ENCODE measurements around the gene LCAT.
"Not testable (repeated sequence)": the region's sequence is repeated elsewhere in the genome, so short reads cannot be mapped to it uniquely, and the experiment has no call there.

LCAT gene

GRCh38 chr16:67937713-67938112, 6.2 kb downstream of the LCAT start:
- TF ChIP-seq ZNF384 (IDR thresholded peaks at IDR 0.05): peak; percentile 54
- DNase-seq (ENCODE audit: extremely low spot score); POLR2A ChIA-PET: not testable (repeated sequence)
- CTCF ChIA-PET: interaction anchor here (0.7 to 1.0 kb wide), 2 partner anchors 54 to 1018 kb away, joined by 3 to 5 read pairs; no protein-coding TSS in a partner anchor

DNA sequence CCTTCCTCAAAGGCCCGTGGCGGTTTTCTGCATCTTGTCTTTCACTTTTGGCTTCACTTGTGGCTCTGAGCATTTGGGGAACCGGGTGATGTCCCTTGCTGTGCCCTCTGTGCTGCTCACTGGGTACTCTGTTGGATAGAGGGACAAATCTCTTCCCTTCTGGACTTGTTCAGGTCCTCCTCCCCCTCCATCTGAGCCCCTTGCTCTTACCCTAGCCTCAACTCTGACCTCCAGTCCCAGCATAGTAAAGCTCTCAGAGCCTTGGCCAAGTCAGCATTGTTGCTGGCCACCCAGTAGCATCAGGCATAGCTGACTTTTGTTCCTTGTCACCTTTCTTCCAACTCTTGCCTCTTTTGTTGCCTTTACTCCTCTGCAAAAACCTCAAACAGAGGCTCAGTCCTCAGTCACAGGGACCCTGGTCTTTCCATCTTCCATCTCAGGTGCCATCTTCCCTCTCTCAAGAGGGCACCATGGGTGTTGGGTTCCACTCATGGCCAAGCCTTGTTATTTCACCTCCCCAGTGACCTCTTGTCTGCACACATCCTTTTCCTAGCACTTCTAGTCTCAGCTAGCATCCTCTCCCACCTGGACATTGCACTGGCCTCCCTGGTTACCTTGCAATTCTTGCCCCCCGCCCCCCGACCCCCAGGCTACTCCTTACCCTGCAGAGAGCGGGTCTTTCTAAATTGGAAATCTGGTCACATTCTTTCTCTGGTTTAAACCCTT, 6.9 kb downstream of the LCAT start:
- DNase-seq (ENCODE audit: extremely low spot score): no peak
- no peak for TF ChIP-seq ELF4 (IDR thresholded peaks at IDR 0.05)
- no peak for TF ChIP-seq ARNT (IDR thresholded peaks at IDR 0.05)
- no peak for TF ChIP-seq BHLHE40 (IDR thresholded peaks at IDR 0.05; ENCODE audit: borderline replicate concordance)
- no peak for TF ChIP-seq FOXA1 (IDR thresholded peaks at IDR 0.05)
- no peak for TF ChIP-seq SP1 (IDR thresholded peaks at IDR 0.05)
- no peak for TF ChIP-seq CTBP1 (IDR thresholded peaks at IDR 0.05; ENCODE audit: borderline replicate concordance)
- TF ChIP-seq TARDBP (IDR thresholded peaks at IDR 0.05): no peak
- no peak for TF ChIP-seq SUZ12 (IDR thresholded peaks at IDR 0.05)
- POLR2A ChIA-PET: no interaction called here
- CTCF ChIA-PET: interaction anchor here (0.6 kb wide), 1 partner anchor 563 kb away, joined by 3 read pairs; no protein-coding TSS in a partner anchor

DNA sequence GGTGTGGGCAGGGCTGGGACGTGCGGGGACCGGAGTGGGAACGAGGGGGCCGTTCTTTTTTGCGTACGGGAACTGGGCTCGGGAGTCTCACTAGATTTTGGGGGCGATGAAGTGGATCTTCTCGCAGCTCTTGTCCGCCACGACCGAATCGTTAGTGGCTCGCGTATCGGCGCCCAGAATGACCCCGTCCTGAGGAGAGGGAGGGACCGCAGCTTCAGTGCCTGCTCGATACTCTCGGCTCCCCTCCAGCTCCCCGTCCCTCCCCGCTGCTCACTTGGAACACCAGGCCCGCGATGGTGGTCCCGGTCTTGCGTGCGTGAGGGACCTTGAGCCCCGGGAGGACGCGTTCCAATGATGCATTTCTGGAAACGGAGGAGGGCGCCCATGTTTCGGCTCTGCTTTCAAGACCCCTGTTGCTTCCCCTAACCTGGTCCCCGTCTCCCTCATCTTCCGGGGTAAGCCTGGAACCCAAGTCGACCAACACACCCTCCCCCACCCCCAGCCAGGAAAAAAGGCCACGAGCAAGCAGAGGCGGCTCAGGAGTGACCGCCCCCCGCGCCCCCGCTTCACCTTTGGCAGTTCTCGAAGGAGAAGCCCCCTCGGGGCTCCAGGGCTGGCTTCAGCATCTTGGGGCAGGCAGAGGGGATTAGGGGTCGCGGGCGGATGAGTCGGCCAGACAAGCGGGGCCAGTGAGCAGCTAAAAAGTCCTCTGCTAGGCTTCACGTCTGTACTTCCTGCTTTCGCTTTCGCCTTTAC, 7.6 kb downstream of the LCAT start, which contains the start of gene PSMB10:
Gene PSMB10 (minus strand): TSS at position 727 of the 756 bp plus-strand sequence. CDS start 101 bp downstream, at position 626.
- ChIA-PET CTCF (interaction anchor here (0.5 to 0.9 kb wide), 3 partner anchors 71 to 562 kb away, joined by 3 read pairs; no protein-coding TSS in a partner anchor), POLR2A (interaction anchor here (0.5 to 2.4 kb wide), 18 partner anchors 8 to 276 kb away, joined by 3 to 12 read pairs (median 4); partner anchors contain the start of genes ACD, C16orf86, ENKD1 and LCAT)
- peak; percentile 34 for DNase-seq (ENCODE audit: extremely low spot score)

GRCh38 chr16:67935402-67936123, 8.4 kb downstream of the LCAT start:
- POLR2A ChIA-PET: interaction anchor here (0.7 to 2.4 kb wide), 20 partner anchors 8 to 269 kb away, joined by 3 to 12 read pairs (median 4); partner anchors contain the start of genes C16orf86, ENKD1, LCAT and NUTF2
- peak; percentile 97 for DNase-seq (ENCODE audit: extremely low spot score)
- CTCF ChIA-PET: interaction anchor here (0.5 to 1.4 kb wide), 4 partner anchors 70 to 415 kb away, joined by 3 read pairs; no protein-coding TSS in a partner anchor
- TF ChIP-seq, protein P1, sequence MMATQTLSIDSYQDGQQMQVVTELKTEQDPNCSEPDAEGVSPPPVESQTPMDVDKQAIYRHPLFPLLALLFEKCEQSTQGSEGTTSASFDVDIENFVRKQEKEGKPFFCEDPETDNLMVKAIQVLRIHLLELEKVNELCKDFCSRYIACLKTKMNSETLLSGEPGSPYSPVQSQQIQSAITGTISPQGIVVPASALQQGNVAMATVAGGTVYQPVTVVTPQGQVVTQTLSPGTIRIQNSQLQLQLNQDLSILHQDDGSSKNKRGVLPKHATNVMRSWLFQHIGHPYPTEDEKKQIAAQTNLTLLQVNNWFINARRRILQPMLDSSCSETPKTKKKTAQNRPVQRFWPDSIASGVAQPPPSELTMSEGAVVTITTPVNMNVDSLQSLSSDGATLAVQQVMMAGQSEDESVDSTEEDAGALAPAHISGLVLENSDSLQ (IDR thresholded peaks at IDR 0.05): peak; percentile 98
- TF ChIP-seq FOXA1 (IDR thresholded peaks at IDR 0.05) (no peak), ZNF384 (IDR thresholded peaks at IDR 0.05) (no peak), L3MBTL2 (conservative IDR thresholded peaks at IDR 0.05) (peak; percentile 73)

More for the DNA sequence above, 7.6 kb downstream of the LCAT start, which contains the start of gene PSMB10:
- TF ChIP-seq LEF1 (IDR thresholded peaks at IDR 0.05; ENCODE audit: borderline replicate concordance) (no peak), SP1 (IDR thresholded peaks at IDR 0.05) (no peak)

DNA sequence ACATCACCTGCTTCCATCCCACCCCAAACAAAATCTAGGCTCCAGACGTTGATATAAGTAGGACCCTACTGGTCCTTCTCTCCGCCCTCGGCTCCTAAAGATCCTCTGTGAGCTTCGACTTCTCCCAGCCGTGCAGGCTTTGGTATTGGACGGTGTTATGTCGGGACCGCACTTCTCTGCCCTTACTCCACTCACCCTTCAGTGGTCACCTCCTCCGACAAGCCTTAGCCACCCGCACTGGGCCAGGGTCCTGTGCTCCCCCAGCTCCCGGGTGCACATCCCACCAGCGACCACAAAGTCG, 8.9 kb downstream of the LCAT start:
- no peak for TF ChIP-seq HDGF (IDR thresholded peaks at IDR 0.05; ENCODE audit: borderline replicate concordance)
- no peak for TF ChIP-seq ELF4 (IDR thresholded peaks at IDR 0.05)
- TF ChIP-seq ARNT (IDR thresholded peaks at IDR 0.05): no peak
- TF ChIP-seq, protein P1 (IDR thresholded peaks at IDR 0.05): no peak
- no peak for TF ChIP-seq FOXM1 (IDR thresholded peaks at IDR 0.05; ENCODE audit: borderline replicate concordance)
- no peak for TF ChIP-seq ZNF384 (IDR thresholded peaks at IDR 0.05)
- TF ChIP-seq SUZ12 (IDR thresholded peaks at IDR 0.05): no peak
- CTCF ChIA-PET: interaction anchor here (1.4 kb wide), 1 partner anchor 414 kb away, joined by 3 read pairs; no protein-coding TSS in a partner anchor
- POLR2A ChIA-PET: interaction anchor here (0.9 to 2.4 kb wide), 17 partner anchors 9 to 268 kb away, joined by 3 to 12 read pairs (median 4); partner anchors contain the start of genes C16orf86, ENKD1, LCAT and NUTF2
- DNase-seq (ENCODE audit: extremely low spot score): no peak

GRCh38 chr16:67934306-67935100, 9.4 kb downstream of the LCAT start:
- ChIA-PET POLR2A (interaction anchor here (1.0 to 2.4 kb wide), 5 partner anchors 9 to 268 kb away, joined by 3 to 12 read pairs (median 5); partner anchors contain the start of genes C16orf86, ENKD1 and PSKH1), CTCF (interaction anchor here (1.3 to 1.4 kb wide), 2 partner anchors 50 to 414 kb away, joined by 3 to 7 read pairs; no protein-coding TSS in a partner anchor)
- no peak for DNase-seq (ENCODE audit: extremely low spot score)
- TF ChIP-seq ZNF384 (IDR thresholded peaks at IDR 0.05) (no peak), NFRKB (IDR thresholded peaks at IDR 0.05) (no peak), L3MBTL2 (conservative IDR thresholded peaks at IDR 0.05) (no peak), ARNT (IDR thresholded peaks at IDR 0.05) (no peak), TARDBP (IDR thresholded peaks at IDR 0.05) (no peak), CTBP1 (IDR thresholded peaks at IDR 0.05; ENCODE audit: borderline replicate concordance) (no peak), SP1 (IDR thresholded peaks at IDR 0.05) (no peak), FOXK2 (IDR thresholded peaks at IDR 0.05) (no peak), FOXM1 (IDR thresholded peaks at IDR 0.05; ENCODE audit: borderline replicate concordance) (no peak), BHLHE40 (IDR thresholded peaks at IDR 0.05; ENCODE audit: borderline replicate concordance) (no peak), HDGF (IDR thresholded peaks at IDR 0.05; ENCODE audit: borderline replicate concordance) (no peak), ELF4 (IDR thresholded peaks at IDR 0.05) (no peak), FOXA1 (IDR thresholded peaks at IDR 0.05) (no peak), SUZ12 (IDR thresholded peaks at IDR 0.05) (no peak), LEF1 (IDR thresholded peaks at IDR 0.05; ENCODE audit: borderline replicate concordance) (no peak)
- TF ChIP-seq, protein P1 (IDR thresholded peaks at IDR 0.05): no peak
